CD4-positive, alpha-beta T cell (primary cell): ENCODE measurements around the gene GPC1. TPM values are rescaled to one million over a fixed set of nuclear protein-coding genes. Genes with fewer than 3 reads are reported as not detected.
A peak's percentile ranks its signal among the peaks of the same experiment; 100 is the strongest.

Experiments
- ATAC-seq: fragments of 200-7000 bp; cut with Tn5 transposase; one replicate; pipeline ENCODE4 v1.10.0; 2022; ENCODE audit warnings: mild to moderate bottlenecking; ENCODE audit not compliant: poor library complexity
- CTCF ChIA-PET: fragments of 350-600 bp; sonication (Branson Sonifier 250); formaldehyde crosslinking; loops from one replicate; lab custom pipeline; 2021; ENCODE audit warnings: antibody characterized with exemption, inconsistent platforms; lab: Charles Lee
- POLR2A ChIA-PET: fragments of 350-600 bp; sonication (Branson Sonifier 250); formaldehyde crosslinking; loops from one replicate; lab custom pipeline; 2021; ENCODE audit warnings: antibody characterized with exemption, inconsistent platforms; lab: Charles Lee
- DNase-seq, 14 experiments: peaks; one replicate each; pipeline ENCODE4 v3.0.0-alpha.2; 2013 to 2020; ENCODE audit warnings: mixed read lengths in 2 of 14
- H3K27ac ChIP-seq, 2 donors: one replicate each; pipeline versions ENCODE4 v1.5.1 to v1.7.0; 2013; ENCODE audit warnings: low read length in 2 of 2, low read depth in 1 of 2, mild to moderate bottlenecking in 1 of 2
- H3K27me3 ChIP-seq, 2 experiments: 1 replicate in 1 of 2; 2 replicates in 1 of 2; pipeline versions ENCODE4 v1.6.1 to v1.7.0; 2013; ENCODE audit warnings: low read length in 2 of 2, control low read depth in 1 of 2, mild to moderate bottlenecking in 1 of 2, moderate library complexity in 1 of 2; ENCODE audit not compliant: insufficient read depth in 2 of 2, control insufficient read depth in 1 of 2
- H3K36me3 ChIP-seq: one replicate; pipeline ENCODE4 v1.6.1; 2013; ENCODE audit warnings: low read length, control low read depth; ENCODE audit not compliant: insufficient read depth
- H3K4me1 ChIP-seq: one replicate; pipeline ENCODE4 v1.6.1; 2013; ENCODE audit warnings: low read length, control low read depth; ENCODE audit not compliant: insufficient read depth
- H3K4me3 ChIP-seq: one replicate; pipeline ENCODE4 v1.5.1; 2013; ENCODE audit warnings: mild to moderate bottlenecking, low read length, moderate library complexity
- H3K9me3 ChIP-seq, 2 experiments: 1 replicate in 1 of 2; 2 replicates in 1 of 2; pipeline versions ENCODE4 v1.6.1 to v1.7.0; 2013; ENCODE audit warnings: low read length in 2 of 2, mild to moderate bottlenecking in 2 of 2, control low read depth in 1 of 2, moderate library complexity in 1 of 2; ENCODE audit not compliant: control insufficient read depth in 1 of 2, insufficient read depth in 1 of 2
- H3K27ac Mint-ChIP-seq: one replicate; pipeline ENCODE4 v1.8.0; 2020; ENCODE audit warnings: mixed read lengths
- H3K27me3 Mint-ChIP-seq: one replicate; pipeline ENCODE4 v1.8.0; 2021; ENCODE audit warnings: mixed read lengths
- H3K36me3 Mint-ChIP-seq: one replicate; pipeline ENCODE4 v1.8.0; 2021; ENCODE audit warnings: low read depth, mixed read lengths
- H3K4me1 Mint-ChIP-seq: one replicate; pipeline ENCODE4 v1.8.0; 2021; ENCODE audit warnings: low read depth, mixed read lengths
- H3K4me3 Mint-ChIP-seq: one replicate; pipeline ENCODE4 v1.8.0; 2020; ENCODE audit warnings: mild to moderate bottlenecking, mixed read lengths
- H3K9me3 Mint-ChIP-seq: one replicate; pipeline ENCODE4 v1.8.0; 2020; ENCODE audit warnings: mixed read lengths
- CTCF ChIP-seq: fragments of 200-600 bp; IDR thresholded peaks from one replicate; pipeline ENCODE4 v1.8.0; 2022; ENCODE audit warnings: antibody characterized with exemption, mild to moderate bottlenecking
- intact Hi-C, 2 experiments: fragments of 100-400 bp; cut with DNase I in 1 of 2; cut with micrococcal nuclease in 1 of 2; formaldehyde crosslinking; loops; one replicate each; pipeline versions ENCODE4 v1.15.1 to v1.9.0; 2023 to 2025; cut with DNase I, micrococcal nuclease
- total RNA-seq, 174 experiments: library from RNA in 2 of 174; stranded (reverse) in 2 of 174; gene quantifications; one replicate each; pipeline ENCODE4 v1.2.3 and lab custom pipeline; 2021 to 2026

GPC1 gene
- total RNA-seq, 2 experiments from 2014 or later: 0.58 to 0.98 TPM

GRCh38 chr2:240465268-240465764, 29.9 kb downstream of the GPC1 start:
- no peak overlapping the region for H3K4me3 Mint-ChIP-seq
- no peak for ATAC-seq
- Histone ChIP-seq H3K27me3 (no peaks in the 10 kb centered on the region), H3K4me1 (no peaks in the 10 kb centered on the region), H3K4me3 (no peak overlapping the region), H3K27ac (no peak overlapping the region), H3K36me3 (peaks cover 2% of the 10 kb centered on the region), H3K9me3 (peaks cover 0 to 12% of the 10 kb centered on the region in 2 experiments)
- ChIA-PET POLR2A (no interaction called here), CTCF (no interaction called here)
- no peaks in the 10 kb centered on the region for H3K27me3 Mint-ChIP-seq
- no peak for TF ChIP-seq CTCF
- peak in 3 of 14 experiments; percentile 1 to 29 (median 3) for DNase-seq
- H3K9me3 Mint-ChIP-seq: no peaks in the 10 kb centered on the region
- H3K36me3 Mint-ChIP-seq: peaks cover 8% of the 10 kb centered on the region
- intact Hi-C loops: no loop called here
- H3K27ac Mint-ChIP-seq: no peak overlapping the region
- H3K4me1 Mint-ChIP-seq: no peaks in the 10 kb centered on the region

- Histone ChIP-seq H3K27ac (no peak overlapping the region), H3K4me3 (no peak overlapping the region), H3K4me1 (no peaks in the 10 kb centered on the region), H3K27me3 (no peaks in the 10 kb centered on the region), H3K9me3 (peaks cover 0 to 12% of the 10 kb centered on the region in 2 experiments), H3K36me3 (peaks cover 2% of the 10 kb centered on the region)
- Mint-ChIP-seq H3K4me3 (no peak overlapping the region), H3K9me3 (no peaks in the 10 kb centered on the region), H3K27me3 (no peaks in the 10 kb centered on the region), H3K27ac (no peak overlapping the region), H3K36me3 (peaks cover 14% of the 10 kb centered on the region), H3K4me1 (no peaks in the 10 kb centered on the region)
- ATAC-seq (no peak), DNase-seq (peak in 4 of 14 experiments; percentile 0 to 27 (median 6))
- intact Hi-C loops: no loop called here
- CTCF ChIA-PET: no interaction called here
- TF ChIP-seq CTCF: no peak
- POLR2A ChIA-PET: no interaction called here
These were observed 30.5 kb downstream of the GPC1 start for GRCh38 chr2:240465765-240466578.

GRCh38 chr2:240466579-240467148, 31.2 kb downstream of the GPC1 start:
- intact Hi-C loops: no loop called here
- no peak overlapping the region for H3K4me3 Mint-ChIP-seq
- CTCF ChIA-PET: no interaction called here
- Histone ChIP-seq H3K4me1 (no peaks in the 10 kb centered on the region), H3K27me3 (no peaks in the 10 kb centered on the region), H3K36me3 (peaks cover 2% of the 10 kb centered on the region), H3K9me3 (peaks cover 0 to 15% of the 10 kb centered on the region in 2 experiments), H3K27ac (no peak overlapping the region), H3K4me3 (no peak overlapping the region)
- DNase-seq (peak in 3 of 14 experiments; percentile 0 to 11 (median 2)), ATAC-seq (no peak)
- H3K27ac Mint-ChIP-seq: no peak overlapping the region
- POLR2A ChIA-PET: no interaction called here
- H3K4me1 Mint-ChIP-seq: no peaks in the 10 kb centered on the region
- peaks cover 18% of the 10 kb centered on the region for H3K36me3 Mint-ChIP-seq
- TF ChIP-seq CTCF: no peak
- H3K27me3 Mint-ChIP-seq: no peaks in the 10 kb centered on the region
- H3K9me3 Mint-ChIP-seq: no peaks in the 10 kb centered on the region
